ENCODE results near the gene RHOJ. TPM values are rescaled to one million over a fixed set of nuclear protein-coding genes. Genes with fewer than 3 reads are reported as not detected.
"Not testable (repeated sequence)": the region's sequence is repeated elsewhere in the genome, so short reads cannot be mapped to it uniquely, and the experiment has no call there.

RHOJ gene
- total RNA-seq, 3 donors from 2014 or later (not counting 1 experiment from before 2014, with no cell fraction given): not detected

- H3K27me3 Mint-ChIP-seq (ENCODE audit: low read depth in 2 of 2): no peaks in the 10 kb centered on the region
- Histone ChIP-seq H3K4me1 (ENCODE audit: control insufficient read depth, insufficient read depth, low read length) (peaks cover 11% of the 10 kb centered on the region), H3K27me3 (ENCODE audit: control insufficient read depth, insufficient read depth, low read length) (no peaks in the 10 kb centered on the region), H3K36me3 (ENCODE audit: control insufficient read depth, insufficient read depth, low read length) (no peaks in the 10 kb centered on the region), H3K9me3 (ENCODE audit: control insufficient read depth, insufficient read depth, low read length) (no peaks in the 10 kb centered on the region), H3K27ac (ENCODE audit: low read length) (no peak overlapping the region), H3K4me3 (ENCODE audit: low read length) (no peak overlapping the region)
- TF ChIP-seq CTCF (IDR thresholded peaks at IDR 0.05): no peak
- intact Hi-C loops (cut with micrococcal nuclease): no loop called here
- ATAC-seq (no peak), DNase-seq (no peak)
- WGBS (ENCODE audit: insufficient coverage): 94% methylated on average over 2 of the region's 2 CpGs
- H3K4me3 Mint-ChIP-seq: no peak overlapping the region
- peaks cover 8 to 10% of the 10 kb centered on the region in 2 donors for H3K4me1 Mint-ChIP-seq
- H3K9me3 Mint-ChIP-seq: no peaks in the 10 kb centered on the region
- no peak overlapping the region for H3K27ac Mint-ChIP-seq
- no peaks in the 10 kb centered on the region for H3K36me3 Mint-ChIP-seq
Observed at GRCh38 chr14:63300854-63301253, 96.6 kb downstream of the RHOJ start.

DNA sequence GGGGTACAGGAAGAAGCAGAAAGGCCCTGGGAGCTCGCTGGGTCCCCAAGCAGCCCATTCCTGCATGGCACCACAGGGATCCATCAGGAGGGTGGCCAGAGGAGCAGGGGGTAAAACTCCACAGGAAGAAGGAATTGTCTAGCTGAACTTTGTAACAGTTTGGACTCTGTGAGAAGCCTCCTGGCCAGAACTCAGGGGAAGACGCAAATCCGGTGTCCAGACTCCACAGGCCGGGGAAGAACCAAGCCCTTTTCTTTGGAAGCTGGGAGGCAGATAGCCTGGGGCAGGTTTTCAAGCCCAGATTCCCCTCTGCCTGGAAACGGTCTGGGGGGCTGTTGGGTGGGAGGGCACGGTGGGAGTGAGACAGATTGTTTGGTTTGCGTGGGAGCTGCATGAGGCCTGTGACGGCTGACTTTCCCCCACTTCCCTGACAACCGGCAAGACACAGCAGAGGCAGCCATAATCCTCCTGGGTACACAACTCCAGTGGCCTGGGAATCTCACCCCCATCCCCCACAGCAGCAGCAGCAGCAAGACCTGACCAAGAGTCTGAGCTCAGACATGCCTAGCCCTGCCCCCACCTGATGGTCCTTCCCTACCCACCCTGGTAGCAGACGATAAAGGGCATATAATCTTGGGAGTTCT lies 97.8 kb downstream of the RHOJ start:
- no peak for TF ChIP-seq CTCF (IDR thresholded peaks at IDR 0.05)
- Histone ChIP-seq H3K4me3 (ENCODE audit: low read length) (no peak overlapping the region), H3K9me3 (ENCODE audit: control insufficient read depth, insufficient read depth, low read length) (no peaks in the 10 kb centered on the region), H3K36me3 (ENCODE audit: control insufficient read depth, insufficient read depth, low read length) (no peaks in the 10 kb centered on the region), H3K27ac (ENCODE audit: low read length) (no peak overlapping the region), H3K27me3 (ENCODE audit: control insufficient read depth, insufficient read depth, low read length) (no peaks in the 10 kb centered on the region), H3K4me1 (ENCODE audit: control insufficient read depth, insufficient read depth, low read length) (peaks cover 11% of the 10 kb centered on the region)
- Mint-ChIP-seq H3K4me1 (peaks cover 8 to 10% of the 10 kb centered on the region in 2 donors), H3K36me3 (no peaks in the 10 kb centered on the region), H3K27ac (no peak overlapping the region), H3K4me3 (no peak overlapping the region), H3K9me3 (no peaks in the 10 kb centered on the region), H3K27me3 (ENCODE audit: low read depth in 2 of 2) (no peaks in the 10 kb centered on the region)
- WGBS (ENCODE audit: insufficient coverage): 89% methylated on average over 9 of the region's 10 CpGs
- intact Hi-C loops (cut with micrococcal nuclease): no loop called here
- DNase-seq (no peak), ATAC-seq (no peak)

DNA sequence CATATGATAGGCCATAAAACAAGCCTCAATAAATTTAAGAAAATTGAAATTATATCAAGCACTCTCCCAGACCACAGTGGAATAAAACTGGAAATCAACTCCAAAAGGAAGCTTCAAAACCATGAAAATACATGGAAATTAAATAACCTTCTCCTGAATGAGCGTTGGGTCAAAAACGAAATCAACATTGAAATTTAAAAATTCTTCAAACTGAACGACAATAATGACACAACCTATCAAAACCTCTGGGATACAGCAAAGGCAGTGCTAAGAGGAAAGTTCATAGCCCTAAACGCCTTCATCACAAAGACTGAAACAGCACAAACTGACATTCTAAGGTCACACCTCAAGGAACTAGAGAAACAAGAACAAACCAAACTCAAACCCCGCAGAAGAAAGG lies 100.2 kb downstream of the RHOJ start:
- H3K4me3 ChIP-seq (ENCODE audit: low read length); ATAC-seq; H3K9me3 ChIP-seq (ENCODE audit: control insufficient read depth, insufficient read depth, low read length); H3K36me3 Mint-ChIP-seq; H3K27me3 ChIP-seq (ENCODE audit: control insufficient read depth, insufficient read depth, low read length); H3K4me1 ChIP-seq (ENCODE audit: control insufficient read depth, insufficient read depth, low read length); H3K27ac ChIP-seq (ENCODE audit: low read length); H3K4me3 Mint-ChIP-seq; H3K27ac Mint-ChIP-seq; intact Hi-C loops (cut with micrococcal nuclease); H3K27me3 Mint-ChIP-seq (ENCODE audit: low read depth in 2 of 2); H3K4me1 Mint-ChIP-seq; H3K9me3 Mint-ChIP-seq; H3K36me3 ChIP-seq (ENCODE audit: control insufficient read depth, insufficient read depth, low read length); DNase-seq: not testable (repeated sequence)
- WGBS (ENCODE audit: insufficient coverage): 85% methylated on average over 4 of the region's 5 CpGs

DNA sequence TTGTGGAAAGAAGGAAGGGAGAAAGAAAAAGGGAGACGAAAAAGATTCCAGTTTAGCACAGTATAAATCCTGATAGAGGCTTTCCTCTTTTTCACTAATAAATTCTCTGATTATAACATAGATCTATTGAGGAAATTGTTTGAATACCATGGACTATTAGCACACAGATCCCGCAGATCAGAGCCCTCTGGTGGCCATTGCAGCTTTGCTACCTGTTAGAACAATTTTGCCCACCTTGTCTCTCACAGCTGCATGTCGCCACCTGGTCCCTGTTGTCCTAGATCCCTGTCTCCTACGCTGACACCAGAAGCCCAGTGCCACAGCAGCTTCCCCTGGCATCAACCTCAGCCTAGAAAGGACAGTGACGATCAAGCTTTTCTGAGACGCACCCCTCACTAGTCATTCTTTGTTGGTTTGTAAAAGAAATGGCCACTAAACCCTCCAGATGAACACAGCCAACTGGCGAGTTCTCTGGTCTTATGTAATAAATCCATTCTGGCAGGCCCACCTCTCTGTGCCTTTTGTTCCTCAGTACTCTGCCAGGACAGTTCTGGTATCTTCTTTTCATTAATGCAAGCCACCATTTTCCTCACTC lies 104.6 kb downstream of the RHOJ start:
- H3K27ac Mint-ChIP-seq: no peak overlapping the region
- Histone ChIP-seq H3K4me1 (ENCODE audit: control insufficient read depth, insufficient read depth, low read length) (no peaks in the 10 kb centered on the region), H3K27ac (ENCODE audit: low read length) (no peak overlapping the region), H3K9me3 (ENCODE audit: control insufficient read depth, insufficient read depth, low read length) (no peaks in the 10 kb centered on the region), H3K4me3 (ENCODE audit: low read length) (no peak overlapping the region), H3K27me3 (ENCODE audit: control insufficient read depth, insufficient read depth, low read length) (no peaks in the 10 kb centered on the region), H3K36me3 (ENCODE audit: control insufficient read depth, insufficient read depth, low read length) (no peaks in the 10 kb centered on the region)
- no peaks in the 10 kb centered on the region for H3K4me1 Mint-ChIP-seq
- H3K4me3 Mint-ChIP-seq: no peak overlapping the region
- H3K36me3 Mint-ChIP-seq: no peaks in the 10 kb centered on the region
- H3K9me3 Mint-ChIP-seq: no peaks in the 10 kb centered on the region
- WGBS (ENCODE audit: insufficient coverage): 70% methylated on average over 6 of the region's 7 CpGs
- intact Hi-C loops (cut with micrococcal nuclease): no loop called here
- TF ChIP-seq CTCF (IDR thresholded peaks at IDR 0.05): no peak
- peaks cover 12 to 32% of the 10 kb centered on the region in 2 donors for H3K27me3 Mint-ChIP-seq (ENCODE audit: low read depth in 2 of 2)
- ATAC-seq: no peak
- peak in 1 of 2 donors; percentile 33 for DNase-seq
